Measurements from ENCODE around the gene SH3RF3. TPM values are rescaled to one million over a fixed set of nuclear protein-coding genes. Genes with fewer than 3 reads are reported as not detected.

Gene SH3RF3
- total RNA-seq, 2 donors from 2014 or later, result 8.0 to 8.8 TPM

DNA sequence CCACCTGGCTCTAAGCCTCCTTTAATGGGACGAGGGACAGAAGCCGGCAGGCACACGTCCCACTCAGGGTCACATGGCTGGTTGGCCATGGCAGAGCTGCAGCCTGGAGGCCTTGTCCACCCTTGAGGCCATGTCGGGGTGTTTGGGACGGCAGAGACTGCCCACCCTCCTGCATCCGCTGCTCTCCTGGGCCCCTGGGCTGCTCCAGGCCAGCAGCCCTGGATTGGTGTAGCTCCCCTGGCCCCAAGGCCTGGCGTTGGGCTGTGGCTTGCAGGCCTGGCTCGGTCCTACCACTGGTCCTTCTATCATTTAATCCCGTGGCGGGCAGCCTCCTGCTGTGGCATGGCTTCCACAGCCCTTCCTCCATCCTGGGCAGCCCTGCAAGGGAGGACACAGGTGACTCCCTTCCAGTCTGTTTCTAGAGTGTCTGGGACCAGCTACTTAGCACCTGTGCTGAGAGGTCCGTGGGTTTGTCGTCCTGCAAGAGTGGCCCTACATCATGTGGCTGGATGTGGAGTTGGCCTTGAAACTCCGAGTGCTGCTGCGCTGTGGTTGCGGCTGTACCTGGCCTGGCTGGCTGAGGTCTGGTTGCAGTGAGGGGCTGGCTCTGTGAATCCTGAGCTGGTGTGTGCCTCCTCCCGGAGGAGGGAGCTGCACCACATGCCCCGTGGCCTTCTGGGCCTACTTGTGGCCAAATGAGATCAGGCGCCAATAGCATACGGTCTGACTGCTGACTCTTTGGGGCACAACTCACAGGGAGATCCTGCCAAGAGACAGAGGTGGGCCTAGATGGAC, 67.3 kb downstream of the SH3RF3 start:
- H3K4me1 ChIP-seq, result peaks cover 0 to 63% of the 10 kb centered on the region in 2 donors
- no peaks in the 10 kb centered on the region for H3K27me3 ChIP-seq
- no peaks in the 10 kb centered on the region for H3K36me3 ChIP-seq
- TF ChIP-seq, protein P1, sequence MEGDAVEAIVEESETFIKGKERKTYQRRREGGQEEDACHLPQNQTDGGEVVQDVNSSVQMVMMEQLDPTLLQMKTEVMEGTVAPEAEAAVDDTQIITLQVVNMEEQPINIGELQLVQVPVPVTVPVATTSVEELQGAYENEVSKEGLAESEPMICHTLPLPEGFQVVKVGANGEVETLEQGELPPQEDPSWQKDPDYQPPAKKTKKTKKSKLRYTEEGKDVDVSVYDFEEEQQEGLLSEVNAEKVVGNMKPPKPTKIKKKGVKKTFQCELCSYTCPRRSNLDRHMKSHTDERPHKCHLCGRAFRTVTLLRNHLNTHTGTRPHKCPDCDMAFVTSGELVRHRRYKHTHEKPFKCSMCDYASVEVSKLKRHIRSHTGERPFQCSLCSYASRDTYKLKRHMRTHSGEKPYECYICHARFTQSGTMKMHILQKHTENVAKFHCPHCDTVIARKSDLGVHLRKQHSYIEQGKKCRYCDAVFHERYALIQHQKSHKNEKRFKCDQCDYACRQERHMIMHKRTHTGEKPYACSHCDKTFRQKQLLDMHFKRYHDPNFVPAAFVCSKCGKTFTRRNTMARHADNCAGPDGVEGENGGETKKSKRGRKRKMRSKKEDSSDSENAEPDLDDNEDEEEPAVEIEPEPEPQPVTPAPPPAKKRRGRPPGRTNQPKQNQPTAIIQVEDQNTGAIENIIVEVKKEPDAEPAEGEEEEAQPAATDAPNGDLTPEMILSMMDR (IDR thresholded peaks at IDR 0.05), result no peak
- H3K4me3 ChIP-seq, result no peak overlapping the region
- DNase-seq (ENCODE audit: low spot score), result peak; percentile 51
- H3K27ac ChIP-seq, result peak overlapping the region; percentile 54 to 57
- no peaks in the 10 kb centered on the region for H3K9me3 ChIP-seq

DNA sequence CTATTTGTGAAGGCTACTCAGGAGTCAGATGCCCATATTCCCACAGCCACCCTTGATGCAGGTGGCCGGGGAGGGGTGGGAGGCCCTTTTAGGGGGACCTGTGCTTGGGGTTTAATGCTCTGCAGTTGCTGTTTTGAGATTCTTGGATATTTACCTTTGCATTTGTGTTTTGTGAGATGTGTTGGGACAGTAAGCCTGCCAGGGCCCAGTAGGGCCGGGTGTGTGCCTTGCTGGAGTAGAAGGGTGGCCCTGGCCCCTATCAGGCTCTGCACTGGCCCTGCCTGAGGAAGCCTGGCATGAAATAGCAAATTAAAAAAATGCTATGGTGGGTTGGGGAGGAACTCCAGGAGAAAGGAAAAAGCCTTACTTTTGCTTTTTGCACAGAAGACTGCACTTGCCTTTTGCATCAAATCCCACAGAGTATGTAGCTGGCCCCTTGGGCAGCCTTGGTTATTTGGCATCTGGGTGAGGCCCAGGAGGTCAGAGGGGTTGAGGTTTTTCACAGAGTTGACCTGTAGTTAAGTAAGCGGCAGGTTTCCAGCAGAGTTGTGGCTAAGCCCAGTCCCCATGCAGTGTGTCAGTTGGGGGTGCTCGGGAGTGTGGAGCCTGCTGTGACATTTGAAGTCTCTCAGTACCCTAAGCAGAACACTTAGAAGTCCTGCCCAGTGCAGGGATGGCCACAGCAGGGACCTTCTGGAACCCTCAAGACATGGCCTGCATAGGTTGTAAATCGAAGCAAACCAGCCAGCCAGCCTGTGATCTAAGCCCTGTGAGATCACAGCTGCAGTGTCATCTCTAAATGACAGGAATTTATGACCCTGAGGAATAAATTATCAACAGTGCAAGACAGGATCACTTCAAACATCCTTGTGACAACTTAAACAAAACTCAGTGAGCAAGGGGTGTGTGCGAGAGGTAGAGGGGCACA, 68.8 kb downstream of the SH3RF3 start:
- peaks cover 0 to 77% of the 10 kb centered on the region in 2 donors for H3K4me1 ChIP-seq

DNA sequence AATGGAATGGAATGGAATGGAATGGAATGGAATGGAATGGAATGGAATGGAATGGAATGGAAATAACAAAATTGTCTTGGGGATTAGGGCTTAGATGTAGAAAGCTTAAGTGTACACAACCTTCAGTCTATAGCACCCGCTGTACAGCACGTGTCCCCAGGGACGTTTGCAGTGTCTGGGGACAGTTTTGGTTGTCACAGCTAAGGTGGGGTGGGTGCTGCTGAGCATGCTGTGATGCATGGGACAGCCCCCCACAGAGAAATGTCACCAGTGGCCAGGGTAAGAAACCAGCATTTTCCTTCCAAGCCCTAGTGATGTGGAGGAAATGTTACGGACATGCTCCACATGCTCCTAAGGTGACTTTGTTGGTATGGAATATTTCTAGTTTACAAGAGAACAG, 70.8 kb downstream of the SH3RF3 start:
- H3K27ac ChIP-seq, result no peak overlapping the region
- H3K36me3 ChIP-seq, result no peaks in the 10 kb centered on the region
- no peaks in the 10 kb centered on the region for H3K27me3 ChIP-seq
- H3K4me3 ChIP-seq, result no peak overlapping the region
- no peaks in the 10 kb centered on the region for H3K9me3 ChIP-seq
- H3K4me1 ChIP-seq, result peaks cover 0 to 60% of the 10 kb centered on the region in 2 donors
- DNase-seq (ENCODE audit: low spot score), result peak; percentile 54
- TF ChIP-seq, protein P1 (IDR thresholded peaks at IDR 0.05), result no peak

More for the DNA sequence above, 68.8 kb downstream of the SH3RF3 start:
- Histone ChIP-seq H3K36me3 (no peaks in the 10 kb centered on the region), H3K27ac (no peak overlapping the region), H3K27me3 (no peaks in the 10 kb centered on the region), H3K9me3 (no peaks in the 10 kb centered on the region), H3K4me3 (no peak overlapping the region)
- TF ChIP-seq, protein P1 (IDR thresholded peaks at IDR 0.05), result no peak
- DNase-seq (ENCODE audit: low spot score), result peak; percentile 53

DNA sequence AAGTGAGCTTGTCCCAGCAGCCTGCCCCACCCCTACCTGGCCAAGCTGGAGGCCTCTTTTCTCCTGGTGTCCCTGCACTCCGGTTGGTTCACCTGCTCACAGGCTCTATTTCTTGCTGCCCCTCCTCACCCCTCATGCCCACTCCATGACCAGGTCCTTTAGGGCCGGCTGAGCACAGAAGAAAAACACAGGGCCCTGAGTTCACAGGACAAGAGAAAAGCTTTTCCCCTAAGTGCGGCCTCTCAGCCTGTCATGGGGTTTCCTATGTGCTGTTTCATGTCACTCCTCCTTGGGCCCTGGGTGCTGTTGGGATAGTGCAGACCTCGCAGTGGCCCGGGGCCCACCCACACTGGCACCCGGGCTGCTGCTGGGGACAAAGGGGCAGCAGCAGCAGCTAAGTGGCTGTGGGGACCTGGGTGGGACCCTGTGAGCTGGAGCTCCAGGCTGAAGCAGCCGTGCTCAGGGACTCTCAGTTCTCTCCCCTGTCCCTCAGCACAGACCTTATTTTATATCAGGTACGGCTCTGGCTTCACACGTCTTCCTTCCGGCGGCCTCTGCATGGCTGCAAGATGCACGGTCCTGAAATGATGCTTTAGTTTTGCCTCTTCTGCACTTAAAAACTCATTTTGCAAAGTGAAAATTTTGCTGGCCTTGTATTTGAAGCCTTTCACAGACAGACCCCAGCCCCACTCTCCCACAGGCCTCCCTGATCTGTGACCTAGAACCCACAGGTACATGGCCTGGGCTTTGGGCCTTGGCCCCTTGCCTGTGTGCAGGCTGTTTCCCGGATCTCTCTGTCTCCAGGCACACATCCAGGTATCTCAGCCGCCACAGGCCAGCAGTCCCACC, 71.8 kb downstream of the SH3RF3 start:
- TF ChIP-seq, protein P1 (IDR thresholded peaks at IDR 0.05), result no peak
- Histone ChIP-seq H3K27ac (peak overlapping the region; percentile 58 to 60), H3K36me3 (no peaks in the 10 kb centered on the region), H3K4me1 (peaks cover 0 to 50% of the 10 kb centered on the region in 2 donors), H3K4me3 (no peak overlapping the region), H3K27me3 (no peaks in the 10 kb centered on the region), H3K9me3 (no peaks in the 10 kb centered on the region)
- peak; percentile 44 for DNase-seq (ENCODE audit: low spot score)
